Left ventricle myocardium inferior (tissue), 1 donor: ENCODE measurements around the gene INKA2. TPM values are rescaled to one million over a fixed set of nuclear protein-coding genes. Genes with fewer than 3 reads are reported as not detected.

Experiments
- total RNA-seq: library from RNA; stranded (reverse); fragmentation: NEBNext Ultra II Directional; extraction: Animal tissue kit (Norgen Biotek cat#: 25700); gene quantifications from one replicate; pipeline ENCODE4 v1.2.1, GENCODE V29; 2021
- donor health status: DM: no; HTN: yes; CAD: no; lungs with severe emphysema.

Gene INKA2
- total RNA-seq, 1 donor from 2014 or later = 24.3 TPM

Other genes starting within 250 kb of the INKA2 start
- 3.1 TPM for gene ADORA3, start 235.8 kb downstream of the INKA2 start, total RNA-seq
- 0.85 TPM for gene TMIGD3, start 235.8 kb downstream of the INKA2 start, total RNA-seq
- gene RAP1A, start 119.6 kb downstream of the INKA2 start, total RNA-seq = 112 TPM
- 5.9 TPM for gene DDX20, start 16.5 kb upstream of the INKA2 start, total RNA-seq